ELF-1 (cell line): Measurements from ENCODE around the gene ITIH6.
"Not testable (repeated sequence)": the region's sequence is repeated elsewhere in the genome, so short reads cannot be mapped to it uniquely, and the experiment has no call there.

ENCODE experiments used
- DNase-seq: peaks from one replicate; pipeline ENCODE4 v3.0.0-alpha.2; 2016; ENCODE audit warnings: low read depth, low spot score

Gene ITIH6

GRCh38 chrX:54808109-54808604 lies 10.1 kb upstream of the ITIH6 start:
- no peak for DNase-seq

GRCh38 chrX:54807524-54808108 lies 9.6 kb upstream of the ITIH6 start, which contains the start of gene MAGED2:
Gene MAGED2 (plus strand): TSS chrX:54807745. CDS start chrX:54809332, 1,587 bp downstream.
- DNase-seq = peak; percentile 68

GRCh38 chrX:54799046-54799445 lies 991 bp upstream of the ITIH6 start:
- no peak for DNase-seq

GRCh38 chrX:54794795-54795194 lies 3.3 kb downstream of the ITIH6 start:
- DNase-seq = no peak

- DNase-seq = no peak
These were observed 4.0 kb downstream of the ITIH6 start for GRCh38 chrX:54794028-54794427.

GRCh38 chrX:54789405-54789804 lies 8.7 kb downstream of the ITIH6 start:
- DNase-seq = not testable (repeated sequence)

- DNase-seq = no peak
These were observed 9.6 kb downstream of the ITIH6 start for GRCh38 chrX:54788446-54788845.

GRCh38 chrX:54786967-54787366 lies 11.1 kb downstream of the ITIH6 start:
- peak; percentile 78 for DNase-seq

GRCh38 chrX:54785901-54786300 lies 12.2 kb downstream of the ITIH6 start:
- peak; percentile 56 for DNase-seq

GRCh38 chrX:54776987-54777672 lies 20.9 kb downstream of the ITIH6 start:
- DNase-seq = no peak

- no peak for DNase-seq
These were observed 22.0 kb downstream of the ITIH6 start for GRCh38 chrX:54776061-54776460.

- peak; percentile 92 for DNase-seq
These were observed 23.5 kb downstream of the ITIH6 start for GRCh38 chrX:54774391-54775094.

GRCh38 chrX:54758114-54759055 lies 39.7 kb downstream of the ITIH6 start:
- no peak for DNase-seq

GRCh38 chrX:54754854-54755253 lies 43.2 kb downstream of the ITIH6 start:
- DNase-seq = no peak

GRCh38 chrX:54748626-54749025 lies 49.4 kb downstream of the ITIH6 start:
- no peak for DNase-seq

GRCh38 chrX:54747733-54748393 lies 50.2 kb downstream of the ITIH6 start:
- DNase-seq = peak; percentile 44

- peak; percentile 57 for DNase-seq
These were observed 51.1 kb downstream of the ITIH6 start for GRCh38 chrX:54746928-54747327.

- DNase-seq = no peak
These were observed 52.4 kb downstream of the ITIH6 start for GRCh38 chrX:54745676-54746075.

- not testable (repeated sequence) for DNase-seq
These were observed 59.5 kb downstream of the ITIH6 start for GRCh38 chrX:54738567-54738966.

GRCh38 chrX:54736298-54736942 lies 61.6 kb downstream of the ITIH6 start:
- not testable (repeated sequence) for DNase-seq
